Thyroid gland (tissue), 4 donors: ENCODE measurements around the gene YTHDC1.

ENCODE experiments used
- CTCF ChIP-seq, 6 experiments: fragments of 200-600 bp in 3 of 6; fragments of 450-650 bp in 3 of 6; sonication (generic) in 3 of 6; IDR thresholded peaks; one replicate each; pipeline ENCODE4 v1.5.1; 2016 to 2019; ENCODE audit warnings: antibody characterized with exemption in 6 of 6, mild to moderate bottlenecking in 2 of 6, inconsistent platforms in 1 of 6, moderate library complexity in 1 of 6
- POLR2A ChIP-seq, 2 donors: fragments of 450-650 bp; IDR thresholded peaks; one replicate each; pipeline ENCODE4 v1.6.1; 2017; ENCODE audit warnings: antibody characterized with exemption in 2 of 2, mild to moderate bottlenecking in 2 of 2, moderate library complexity in 1 of 2

GRCh38 chr4:68360231-68360968 is 10.5 kb upstream of the YTHDC1 start:
- TF ChIP-seq CTCF (IDR thresholded peaks at IDR 0.05) (no peak), POLR2A (IDR thresholded peaks at IDR 0.05) (no peak)
